ENCODE data around the gene ATP2C1.

Gene ATP2C1

DNA sequence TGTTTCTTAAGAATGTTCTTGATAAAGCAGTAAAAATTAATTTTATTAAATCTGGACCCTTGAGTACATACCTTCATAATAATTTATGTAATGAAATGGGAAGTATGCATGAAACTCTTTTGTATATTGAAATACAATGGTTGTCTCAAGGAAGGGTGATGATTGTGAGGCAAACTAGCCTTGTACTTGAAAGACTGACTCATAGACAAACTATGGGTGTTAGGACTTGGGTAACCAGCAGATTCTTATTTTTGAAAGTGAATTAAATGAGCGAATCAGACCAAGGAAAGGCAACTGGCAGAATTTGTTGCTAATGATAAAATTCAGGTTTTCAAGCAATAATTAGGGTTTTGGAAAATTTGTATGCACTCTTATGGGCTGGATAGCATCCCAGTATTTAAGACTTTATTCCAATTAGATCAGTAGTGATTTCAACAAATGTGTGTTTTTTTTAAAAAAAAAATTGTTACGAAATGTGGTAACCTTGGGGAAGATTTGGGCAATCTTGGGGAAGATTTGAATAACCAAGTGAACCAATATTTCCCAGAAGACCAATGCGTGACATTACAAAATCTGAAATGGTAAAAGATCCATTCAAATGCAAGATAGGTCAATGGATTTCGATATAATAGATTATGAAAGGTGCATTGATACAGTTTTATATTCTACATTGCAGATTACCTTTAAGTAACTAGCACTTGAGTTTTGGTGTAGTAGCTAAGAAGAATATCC is 42.0 kb downstream of the ATP2C1 start:
- DNase-seq (ENCODE audit: insufficient read length, low spot score) (no peak), FAIRE-seq (peak; percentile 57)
- TF ChIP-seq POLR2A (IDR thresholded peaks at IDR 0.05; ENCODE audit: low read depth, low read length): no peak

DNA sequence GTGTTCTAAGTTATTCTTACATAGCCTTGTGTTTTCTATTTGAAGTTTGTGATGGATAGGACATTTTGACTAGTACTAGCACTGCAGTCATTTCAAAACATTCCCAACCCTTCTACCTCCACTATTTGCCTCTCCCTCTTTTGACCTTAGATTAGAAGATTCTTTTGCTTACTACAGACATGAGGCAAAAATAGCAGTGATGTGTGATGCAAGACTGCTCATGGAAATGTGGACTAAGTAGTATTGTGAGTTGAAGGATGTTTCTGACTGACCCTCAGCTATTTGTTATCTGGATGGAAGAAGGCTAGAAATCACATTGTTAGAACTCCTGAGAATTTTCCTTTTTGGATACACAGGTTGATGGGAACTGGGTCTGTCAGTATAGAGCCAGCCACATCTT is 45.9 kb downstream of the ATP2C1 start:
- FAIRE-seq: no peak
- TF ChIP-seq POLR2A (IDR thresholded peaks at IDR 0.05; ENCODE audit: low read depth, low read length): no peak

DNA sequence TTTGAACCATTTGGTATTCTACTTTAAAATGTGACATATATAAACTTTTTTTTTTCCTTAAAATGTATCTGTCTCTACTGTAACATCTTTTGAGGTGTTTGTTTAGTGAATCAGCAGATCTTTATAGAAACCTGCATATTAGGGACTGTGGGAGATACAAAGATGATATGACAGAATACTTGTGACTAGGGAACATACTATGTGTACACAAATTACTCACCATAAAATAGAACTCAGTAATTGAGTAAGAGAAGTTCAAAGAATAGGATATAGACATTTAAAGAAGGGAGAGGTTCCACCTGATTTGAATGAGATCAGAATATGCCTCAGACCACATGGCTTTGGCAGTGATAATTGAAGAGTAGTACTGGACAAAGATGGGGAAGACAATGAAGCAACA is 47.9 kb downstream of the ATP2C1 start:
- TF ChIP-seq POLR2A (IDR thresholded peaks at IDR 0.05; ENCODE audit: low read depth, low read length): no peak
- FAIRE-seq (no peak), DNase-seq (ENCODE audit: insufficient read length, low spot score) (no peak)

More for the DNA sequence above, 45.9 kb downstream of the ATP2C1 start:
- no peak for DNase-seq (ENCODE audit: insufficient read length, low spot score)

DNA sequence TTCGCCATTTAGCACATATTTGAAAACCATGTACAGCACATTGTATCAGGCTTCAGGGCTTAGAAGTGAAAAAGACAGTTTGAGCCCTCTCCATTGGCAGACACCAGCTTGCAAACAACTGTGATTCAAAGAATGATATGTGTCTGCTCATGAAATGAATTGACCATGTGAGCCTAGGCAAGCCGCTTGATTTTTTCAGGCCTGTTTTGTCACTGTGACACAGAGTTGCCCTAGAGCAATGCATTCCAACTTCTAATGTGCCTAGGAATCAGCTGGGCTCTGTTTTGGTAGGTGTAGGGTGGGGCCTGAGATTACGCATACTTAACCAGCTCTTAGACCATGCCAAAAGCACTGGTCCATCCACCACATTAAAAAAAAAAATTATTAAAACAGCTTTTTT is 53.0 kb downstream of the ATP2C1 start:
- no peak for DNase-seq (ENCODE audit: insufficient read length, low spot score)
- no peak for FAIRE-seq
- no peak for TF ChIP-seq POLR2A (IDR thresholded peaks at IDR 0.05; ENCODE audit: low read depth, low read length)

DNA sequence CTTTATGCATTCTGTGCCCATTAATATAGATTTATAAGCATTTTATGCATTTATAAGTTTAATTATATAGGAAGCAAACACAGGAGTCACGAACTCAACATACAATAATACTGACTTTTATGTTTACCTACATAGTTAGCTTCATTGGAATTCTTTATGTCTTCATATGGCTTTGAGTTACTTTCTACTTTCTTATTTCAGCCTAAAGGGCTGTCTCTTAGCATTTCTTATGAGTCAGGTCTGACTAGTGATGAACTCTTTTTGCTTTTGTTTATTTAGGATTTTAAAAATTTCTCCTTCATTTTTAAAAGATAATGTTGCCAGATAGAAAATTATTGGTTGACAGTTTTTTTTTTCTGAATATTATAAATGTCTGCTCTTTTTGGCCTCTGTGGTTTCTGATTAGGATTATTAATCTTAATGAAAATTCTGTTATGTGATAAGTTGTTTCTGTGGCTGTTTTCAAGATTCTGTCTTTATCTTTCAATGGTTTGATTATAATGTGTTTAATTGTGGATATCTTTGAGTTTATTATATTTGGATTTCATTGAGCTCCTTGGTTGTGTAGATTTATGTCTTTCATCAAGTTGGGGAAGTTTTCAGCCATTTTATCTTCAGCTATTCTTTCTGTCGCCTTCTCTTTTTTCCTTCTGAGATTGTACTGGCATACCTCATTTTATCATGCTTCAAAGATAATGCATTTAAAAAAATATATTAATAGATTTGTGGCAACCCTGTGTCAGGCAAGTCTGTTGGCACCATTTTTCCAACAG is 54.3 kb downstream of the ATP2C1 start:
- FAIRE-seq: no peak
- DNase-seq (ENCODE audit: insufficient read length, low spot score): no peak
- TF ChIP-seq POLR2A (IDR thresholded peaks at IDR 0.05; ENCODE audit: low read depth, low read length): no peak

DNA sequence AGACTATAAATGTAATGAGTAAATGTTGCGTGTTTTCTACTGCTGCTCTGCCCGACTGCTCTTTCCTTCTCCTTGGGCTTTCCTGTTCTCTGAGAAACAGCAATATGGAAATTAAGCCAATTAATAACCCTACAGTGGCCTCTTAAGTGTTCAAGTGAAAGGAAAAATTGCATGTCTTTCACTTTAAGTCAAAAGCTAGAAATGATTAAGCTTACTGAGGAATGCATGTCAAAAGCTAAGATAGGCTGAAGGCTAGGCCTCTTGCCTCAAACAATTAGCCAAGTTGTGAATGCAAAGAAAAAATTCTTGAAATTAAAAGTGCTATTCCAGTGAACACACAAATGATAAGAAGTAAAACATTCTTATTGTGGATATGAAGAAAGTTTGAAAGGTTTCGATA is 55.0 kb downstream of the ATP2C1 start:
- DNase-seq (ENCODE audit: insufficient read length, low spot score) (no peak), FAIRE-seq (no peak)
- no peak for TF ChIP-seq POLR2A (IDR thresholded peaks at IDR 0.05; ENCODE audit: low read depth, low read length)

DNA sequence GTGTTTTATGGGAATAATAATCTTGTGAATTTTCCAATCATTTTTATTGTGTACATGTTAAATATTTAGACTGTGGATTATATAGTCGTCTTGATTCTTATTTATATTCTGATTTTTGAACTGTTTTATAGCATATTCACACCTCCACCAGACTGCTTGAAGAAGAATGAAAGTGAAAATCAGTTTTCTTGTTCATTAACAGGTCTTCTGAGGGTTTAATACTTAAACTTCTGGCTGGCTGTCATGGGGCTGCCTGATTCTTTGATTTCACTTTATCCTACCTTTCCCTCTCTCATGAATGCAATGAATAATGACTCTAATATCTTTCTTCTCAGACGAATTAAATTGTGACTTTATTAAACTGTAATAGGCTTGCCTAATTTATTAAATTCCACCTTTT is 56.2 kb downstream of the ATP2C1 start:
- FAIRE-seq (no peak), DNase-seq (ENCODE audit: insufficient read length, low spot score) (no peak)
- TF ChIP-seq POLR2A (IDR thresholded peaks at IDR 0.05; ENCODE audit: low read depth, low read length): no peak

DNA sequence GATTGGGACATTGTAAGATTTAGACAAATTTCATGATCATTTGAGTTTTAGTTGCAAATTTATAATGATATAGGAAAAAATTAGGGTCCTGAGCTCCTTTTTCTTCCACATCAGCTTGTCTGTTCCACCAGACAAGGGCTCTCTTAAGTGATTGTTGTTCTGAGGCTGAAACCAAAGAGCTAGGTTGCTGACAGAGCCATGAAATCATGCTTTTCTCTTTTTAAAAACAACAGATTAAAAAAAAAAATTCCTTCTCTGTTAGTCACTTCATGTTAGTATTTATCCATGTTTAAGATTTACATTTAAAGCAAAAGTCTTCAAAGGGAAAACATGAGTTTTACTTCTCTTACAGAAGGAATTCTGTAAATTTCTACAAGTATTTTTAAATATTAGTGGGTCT is 56.8 kb downstream of the ATP2C1 start:
- FAIRE-seq (no peak), DNase-seq (ENCODE audit: insufficient read length, low spot score) (no peak)
- TF ChIP-seq POLR2A (IDR thresholded peaks at IDR 0.05; ENCODE audit: low read depth, low read length): no peak

DNA sequence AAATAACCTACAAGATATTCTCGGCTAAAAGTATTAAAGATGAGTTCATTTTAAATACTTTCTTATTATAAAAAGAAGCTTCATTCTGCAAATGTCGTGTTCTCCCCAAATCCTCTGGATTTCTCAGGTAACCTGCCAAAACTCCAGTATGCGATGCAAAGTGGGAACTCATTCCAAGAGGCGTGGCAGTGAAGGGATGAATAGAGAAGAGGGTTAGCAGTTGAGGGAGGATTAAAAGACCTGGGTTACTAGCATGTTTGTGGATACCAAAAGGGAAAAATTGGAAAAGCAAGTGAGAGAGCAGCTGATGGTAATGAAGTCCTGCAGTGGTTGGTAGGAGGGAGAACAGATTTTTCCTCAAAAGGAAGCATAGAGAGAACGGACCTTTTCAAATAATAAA is 61.6 kb downstream of the ATP2C1 start:
- TF ChIP-seq POLR2A (IDR thresholded peaks at IDR 0.05; ENCODE audit: low read depth, low read length): no peak
- FAIRE-seq (no peak), DNase-seq (ENCODE audit: insufficient read length, low spot score) (no peak)

DNA sequence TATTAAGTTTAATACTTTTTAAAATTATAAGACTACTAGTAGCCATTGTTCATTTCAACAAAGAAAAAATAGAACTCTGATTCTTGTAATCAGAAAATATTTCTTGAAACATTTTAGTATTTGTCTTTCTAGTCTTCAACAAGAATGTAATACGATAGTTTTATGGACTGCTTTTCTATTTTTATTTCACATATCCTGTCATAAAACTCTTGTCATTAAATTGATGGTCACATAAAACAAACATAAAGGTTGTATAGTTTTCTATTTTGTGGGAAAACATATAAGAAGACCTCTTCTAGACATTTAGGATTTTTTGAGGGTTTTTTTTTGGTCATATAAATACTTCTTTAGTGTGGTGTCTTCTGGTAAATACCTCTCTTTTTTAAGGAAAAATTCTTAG is 62.4 kb downstream of the ATP2C1 start:
- TF ChIP-seq POLR2A (IDR thresholded peaks at IDR 0.05; ENCODE audit: low read depth, low read length): no peak
- DNase-seq (ENCODE audit: insufficient read length, low spot score) (no peak), FAIRE-seq (no peak)

DNA sequence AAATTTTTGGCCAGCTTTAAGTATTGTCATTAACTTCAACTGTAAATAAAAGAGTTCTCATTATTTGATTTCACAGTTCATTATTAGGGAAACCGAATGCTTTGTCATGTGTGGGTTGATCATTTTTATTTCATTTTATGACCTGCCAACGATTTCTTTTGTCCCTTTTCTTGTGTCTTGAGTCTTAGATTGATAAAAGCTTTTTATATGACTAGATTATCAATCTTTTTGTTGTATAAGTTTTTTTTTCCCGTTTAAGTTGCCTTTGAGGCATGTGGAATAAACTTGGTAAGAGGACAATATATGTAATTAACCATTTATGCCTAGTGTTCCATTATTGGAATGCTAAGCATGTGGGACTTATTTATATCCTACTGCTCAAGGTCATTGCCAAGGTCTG is 62.8 kb downstream of the ATP2C1 start:
- DNase-seq (ENCODE audit: insufficient read length, low spot score): no peak
- TF ChIP-seq POLR2A (IDR thresholded peaks at IDR 0.05; ENCODE audit: low read depth, low read length): no peak
- FAIRE-seq: no peak

DNA sequence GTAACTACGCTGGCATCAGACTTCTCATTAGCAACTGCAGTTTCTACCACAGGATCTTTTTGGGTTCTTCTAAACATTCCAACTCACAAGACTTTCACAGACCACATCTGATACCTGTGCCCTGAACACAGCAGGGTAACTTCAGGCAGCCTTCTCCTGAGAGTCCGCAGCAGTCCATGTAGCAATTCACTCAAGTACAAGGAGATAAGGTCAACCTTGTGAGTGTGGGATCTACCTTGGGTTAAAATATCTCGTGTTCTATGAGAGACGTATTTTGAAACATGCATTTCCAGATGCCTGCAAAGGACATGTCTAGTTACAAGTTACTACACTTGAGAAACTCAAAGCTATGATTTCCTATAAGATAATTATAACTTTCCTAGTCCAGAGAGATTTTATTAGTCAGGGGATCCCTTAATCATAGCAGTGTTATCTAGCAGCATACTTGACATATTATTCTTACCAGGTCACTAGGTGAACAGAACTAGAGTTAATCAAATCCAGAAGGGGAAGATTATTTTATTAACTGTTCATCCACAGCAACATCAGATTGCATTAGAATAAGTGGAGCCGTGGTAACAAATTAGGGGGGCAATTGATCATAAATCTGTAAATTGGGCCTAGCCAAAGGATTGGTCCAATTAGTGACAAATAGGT is 66.4 kb downstream of the ATP2C1 start:
- FAIRE-seq (no peak), DNase-seq (ENCODE audit: insufficient read length, low spot score) (no peak)
- no peak for TF ChIP-seq POLR2A (IDR thresholded peaks at IDR 0.05; ENCODE audit: low read depth, low read length)

DNA sequence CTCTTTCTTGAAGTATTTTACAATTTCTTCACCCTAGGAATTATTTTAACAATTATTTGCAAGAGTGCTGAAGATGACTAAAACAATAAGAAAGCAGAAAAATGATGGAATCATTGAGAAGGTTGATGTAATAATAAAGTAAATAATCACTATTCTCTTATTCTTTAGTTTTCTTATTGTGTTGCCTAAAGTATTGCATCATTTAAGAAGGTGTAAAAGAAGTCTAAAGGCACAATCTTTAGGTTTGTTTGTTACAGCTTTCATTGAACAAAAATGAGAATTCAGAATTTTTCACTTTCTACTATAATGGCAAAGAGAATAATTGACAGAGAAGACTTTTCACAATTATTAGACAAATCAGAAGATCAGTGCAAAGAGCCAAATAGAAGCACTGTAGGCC is 67.6 kb downstream of the ATP2C1 start:
- FAIRE-seq (no peak), DNase-seq (ENCODE audit: insufficient read length, low spot score) (no peak)
- TF ChIP-seq POLR2A (IDR thresholded peaks at IDR 0.05; ENCODE audit: low read depth, low read length): no peak

DNA sequence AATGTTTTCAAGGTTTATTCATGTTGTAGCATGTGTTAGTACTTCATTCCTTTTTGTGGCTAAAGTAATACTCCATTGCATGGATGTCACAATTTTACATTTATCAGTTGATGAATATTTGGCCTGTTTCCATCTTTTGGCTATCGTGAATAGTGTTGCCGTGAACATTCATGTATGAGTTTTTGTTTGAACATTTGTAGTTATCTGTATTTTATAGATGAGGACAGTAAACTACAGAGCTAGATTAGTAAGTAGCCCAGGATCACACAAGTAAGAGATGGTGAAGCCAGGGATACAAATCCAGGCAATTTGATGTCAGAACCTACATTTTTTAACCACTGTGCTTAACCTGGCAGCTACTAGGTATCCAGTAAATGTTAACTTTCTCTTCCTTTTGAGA is 69.6 kb downstream of the ATP2C1 start:
- TF ChIP-seq POLR2A (IDR thresholded peaks at IDR 0.05; ENCODE audit: low read depth, low read length): no peak
- DNase-seq (ENCODE audit: insufficient read length, low spot score) (no peak), FAIRE-seq (no peak)

DNA sequence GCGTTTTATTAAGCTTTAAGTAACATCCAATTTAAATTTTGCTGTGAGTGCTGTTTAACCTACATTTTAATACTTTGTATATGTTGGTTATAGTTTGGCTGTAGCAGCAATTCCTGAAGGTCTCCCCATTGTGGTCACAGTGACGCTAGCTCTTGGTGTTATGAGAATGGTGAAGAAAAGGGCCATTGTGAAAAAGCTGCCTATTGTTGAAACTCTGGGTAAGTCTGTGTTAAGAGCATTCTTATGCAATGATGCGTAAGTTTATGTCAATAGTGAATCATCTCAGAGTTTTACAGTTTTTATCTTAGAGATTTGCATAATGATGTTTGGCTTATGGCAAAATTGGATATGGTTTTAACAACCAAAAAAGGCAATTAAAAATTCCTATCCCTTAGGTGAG is 70.0 kb downstream of the ATP2C1 start:
- DNase-seq (ENCODE audit: insufficient read length, low spot score): peak; percentile 5
- TF ChIP-seq POLR2A (IDR thresholded peaks at IDR 0.05; ENCODE audit: low read depth, low read length): no peak
- FAIRE-seq: peak; percentile 96
